Activated CD8-positive, alpha-beta T cell treated with anti-CD3 and anti-CD28 coated beads for 36 hours (primary cell): ENCODE data around the gene TBC1D17. TPM values are rescaled to one million over a fixed set of nuclear protein-coding genes. Genes with fewer than 3 reads are reported as not detected.

Experiments used
- ATAC-seq: fragments of 200-7000 bp; cut with Tn5 transposase; one replicate; pipeline ENCODE4 v1.10.0; 2021; ENCODE audit warnings: mild to moderate bottlenecking, moderate library complexity
- CTCF ChIA-PET: fragments of 350-600 bp; sonication (Branson Sonifier 250); formaldehyde crosslinking; loops from one replicate; lab custom pipeline; 2021; ENCODE audit warnings: antibody characterized with exemption; lab: Charles Lee
- POLR2A ChIA-PET: fragments of 350-600 bp; sonication (Branson Sonifier 250); formaldehyde crosslinking; loops from one replicate; lab custom pipeline; 2021; ENCODE audit warnings: antibody characterized with exemption; lab: Charles Lee
- DNase-seq: peaks from one replicate; pipeline ENCODE4 v3.0.0-alpha.2; 2020
- H3K27ac Mint-ChIP-seq: one replicate; pipeline ENCODE4 v1.8.0; 2021; ENCODE audit warnings: mild to moderate bottlenecking, mixed read lengths
- H3K27me3 Mint-ChIP-seq: one replicate; pipeline ENCODE4 v1.8.0; 2021; ENCODE audit warnings: mixed read lengths
- H3K36me3 Mint-ChIP-seq: one replicate; pipeline ENCODE4 v1.8.0; 2021; ENCODE audit warnings: low read depth, mixed read lengths
- H3K4me1 Mint-ChIP-seq: one replicate; pipeline ENCODE4 v1.8.0; 2021; ENCODE audit warnings: low read depth, mixed read lengths
- H3K4me3 Mint-ChIP-seq: one replicate; pipeline ENCODE4 v1.8.0; 2021; ENCODE audit warnings: mild to moderate bottlenecking, moderate library complexity, mixed read lengths
- H3K9me3 Mint-ChIP-seq: one replicate; pipeline ENCODE4 v1.8.0; 2021; ENCODE audit warnings: mixed read lengths
- intact Hi-C: fragments of 100-400 bp; cut with micrococcal nuclease; formaldehyde crosslinking; loops from one replicate; pipeline ENCODE4 v1.10.0; 2022
- total RNA-seq, 2 experiments: library from RNA; stranded (reverse); gene quantifications; one replicate each; pipeline ENCODE4 v1.2.3, GENCODE V29; 2021
- TF ChIP-seq, protein P1 (sequence below): fragments of 200-600 bp; IDR thresholded peaks from one replicate; pipeline ENCODE4 v1.8.0; 2022; ENCODE audit warnings: antibody characterized with exemption, mild to moderate bottlenecking

Gene TBC1D17
- total RNA-seq, 2 experiments from 2014 or later, result 26.6 to 26.8 TPM

DNA sequence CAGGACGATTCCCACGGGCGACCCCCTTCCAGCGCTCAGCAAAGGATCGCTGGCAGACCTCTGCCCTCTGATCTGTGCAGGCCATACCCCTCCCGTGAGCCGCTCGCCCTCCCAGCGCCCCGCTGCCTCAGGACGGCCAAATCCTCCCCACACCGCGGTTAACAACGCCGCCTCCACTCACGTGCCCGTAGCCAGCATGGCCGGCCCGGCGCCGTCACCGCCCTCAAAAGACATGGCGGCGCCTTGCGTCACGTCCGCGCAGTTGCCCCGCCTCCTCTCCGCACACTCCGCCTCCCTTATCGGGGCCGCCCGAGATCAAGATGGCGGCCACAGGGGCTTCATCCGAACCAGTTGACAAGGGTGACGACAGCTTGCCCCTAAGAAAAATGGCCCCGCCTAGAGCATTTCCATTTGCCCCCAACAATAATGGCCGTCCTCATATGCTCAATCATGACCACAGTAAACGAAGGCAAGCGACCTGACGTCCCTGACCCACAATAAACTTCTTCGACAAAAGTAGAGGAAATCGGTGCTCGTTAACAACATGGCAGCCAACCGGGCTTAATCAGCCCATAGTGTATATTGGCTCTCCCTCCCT, 981 bp upstream of the TBC1D17 start:
- POLR2A ChIA-PET, result interaction anchor here (0.7 to 2.4 kb wide), 14 partner anchors 7 to 212 kb away, joined by 3 to 10 read pairs (median 5); partner anchors contain the start of genes ATF5, FUZ, IL4I1 and NUP62
- Mint-ChIP-seq H3K4me1 (peaks cover 24% of the 10 kb centered on the region), H3K4me3 (no peak overlapping the region), H3K36me3 (peaks cover 16% of the 10 kb centered on the region), H3K27me3 (no peaks in the 10 kb centered on the region), H3K9me3 (no peaks in the 10 kb centered on the region), H3K27ac (no peak overlapping the region)
- CTCF ChIA-PET, result interaction anchor here (1.2 to 1.3 kb wide), 2 partner anchors 12 to 13 kb away, joined by 4 to 5 read pairs; no protein-coding TSS in a partner anchor
- TF ChIP-seq, protein P1, sequence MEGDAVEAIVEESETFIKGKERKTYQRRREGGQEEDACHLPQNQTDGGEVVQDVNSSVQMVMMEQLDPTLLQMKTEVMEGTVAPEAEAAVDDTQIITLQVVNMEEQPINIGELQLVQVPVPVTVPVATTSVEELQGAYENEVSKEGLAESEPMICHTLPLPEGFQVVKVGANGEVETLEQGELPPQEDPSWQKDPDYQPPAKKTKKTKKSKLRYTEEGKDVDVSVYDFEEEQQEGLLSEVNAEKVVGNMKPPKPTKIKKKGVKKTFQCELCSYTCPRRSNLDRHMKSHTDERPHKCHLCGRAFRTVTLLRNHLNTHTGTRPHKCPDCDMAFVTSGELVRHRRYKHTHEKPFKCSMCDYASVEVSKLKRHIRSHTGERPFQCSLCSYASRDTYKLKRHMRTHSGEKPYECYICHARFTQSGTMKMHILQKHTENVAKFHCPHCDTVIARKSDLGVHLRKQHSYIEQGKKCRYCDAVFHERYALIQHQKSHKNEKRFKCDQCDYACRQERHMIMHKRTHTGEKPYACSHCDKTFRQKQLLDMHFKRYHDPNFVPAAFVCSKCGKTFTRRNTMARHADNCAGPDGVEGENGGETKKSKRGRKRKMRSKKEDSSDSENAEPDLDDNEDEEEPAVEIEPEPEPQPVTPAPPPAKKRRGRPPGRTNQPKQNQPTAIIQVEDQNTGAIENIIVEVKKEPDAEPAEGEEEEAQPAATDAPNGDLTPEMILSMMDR, result no peak
- intact Hi-C loops, result loop anchor here (10.0 kb wide), 1 partner anchor 48 kb away; the partner anchor contains the start of genes ATF5 and NUP62
- peak; percentile 99 for DNase-seq
- peak; percentile 59 for ATAC-seq

DNA sequence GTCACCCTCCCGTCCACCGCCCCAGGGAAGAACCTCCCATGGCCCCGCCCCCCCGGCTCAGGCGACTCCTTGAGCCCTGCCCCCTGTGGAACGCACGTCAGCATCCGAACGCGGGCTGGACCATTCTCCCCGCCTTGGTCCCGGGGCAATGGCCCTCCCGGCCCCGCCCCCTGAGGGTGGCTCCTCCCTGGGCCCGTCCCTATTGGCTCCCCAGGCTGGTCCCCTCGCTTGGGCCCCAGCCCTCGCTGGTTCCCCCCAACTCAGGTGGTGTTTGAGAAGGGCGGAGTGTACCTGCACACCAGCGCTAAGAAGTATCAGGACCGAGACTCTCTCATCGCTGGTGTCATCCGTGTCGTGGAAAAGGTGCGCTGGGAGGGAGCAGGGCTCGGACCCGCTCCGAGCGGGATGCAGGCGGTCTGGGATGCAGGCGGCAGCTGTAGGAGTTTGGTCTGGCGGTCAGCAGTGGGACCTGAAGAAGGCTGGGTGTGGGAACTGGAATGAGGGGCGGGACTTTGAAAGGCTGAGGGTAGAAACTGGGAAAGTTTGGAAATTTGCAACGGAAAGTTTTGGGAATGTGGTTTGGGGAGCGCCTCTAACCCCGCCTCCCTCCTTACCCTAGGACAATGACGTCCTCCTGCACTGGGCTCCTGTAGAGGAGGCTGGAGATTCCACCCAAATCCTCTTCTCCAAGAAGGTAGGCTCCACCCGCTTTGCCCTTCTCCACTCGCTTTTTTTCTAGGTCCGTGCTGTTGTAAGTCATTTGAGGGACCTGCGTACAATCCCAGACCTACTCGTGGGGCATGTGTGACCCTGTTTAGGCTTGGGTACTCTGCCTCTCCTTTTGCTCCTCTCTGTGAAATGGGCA, 609 bp downstream of the TBC1D17 start:
- H3K4me1 Mint-ChIP-seq, result peaks cover 16% of the 10 kb centered on the region
- no peaks in the 10 kb centered on the region for H3K27me3 Mint-ChIP-seq
- H3K9me3 Mint-ChIP-seq, result no peaks in the 10 kb centered on the region
- DNase-seq (peak; percentile 99), ATAC-seq (peak; percentile 79)
- TF ChIP-seq, protein P1, result no peak
- no peak overlapping the region for H3K27ac Mint-ChIP-seq
- intact Hi-C loops, result loop anchor here (10.0 kb wide), 1 partner anchor 47 kb away; the partner anchor contains the start of genes ATF5 and NUP62
- no peak overlapping the region for H3K4me3 Mint-ChIP-seq
- POLR2A ChIA-PET, result interaction anchor here (1.2 to 2.0 kb wide), 8 partner anchors 9 to 202 kb away, joined by 3 to 10 read pairs (median 6); partner anchors contain the start of genes ATF5, FUZ, IL4I1 and NUP62
- H3K36me3 Mint-ChIP-seq, result peaks cover 26% of the 10 kb centered on the region
- CTCF ChIA-PET, result interaction anchor here (1.2 kb wide), 1 partner anchor 11 kb away, joined by 4 read pairs; no protein-coding TSS in a partner anchor

DNA sequence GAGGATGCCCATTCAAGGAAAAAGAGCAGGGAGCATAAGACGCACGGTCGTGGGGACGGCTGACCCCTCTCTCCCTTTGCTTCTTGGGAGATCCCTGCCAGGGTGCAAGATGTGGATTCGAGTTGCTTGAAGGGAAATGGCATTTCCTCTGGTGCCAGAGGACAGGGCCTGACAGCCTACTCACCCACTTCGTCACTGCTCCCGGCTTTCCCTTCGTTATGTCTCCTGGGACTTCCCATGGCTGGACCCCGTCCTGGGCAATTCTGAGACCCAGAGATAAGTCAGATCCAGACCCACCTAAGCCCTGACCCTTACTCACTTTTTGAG, 1.2 kb downstream of the TBC1D17 start:
- no peaks in the 10 kb centered on the region for H3K27me3 Mint-ChIP-seq
- DNase-seq, result no peak
- H3K4me1 Mint-ChIP-seq, result peaks cover 16% of the 10 kb centered on the region
- POLR2A ChIA-PET, result interaction anchor here (0.8 to 1.9 kb wide), 2 partner anchors 11 to 28 kb away, joined by 3 to 6 read pairs; partner anchors contain the start of gene PTOV1
- TF ChIP-seq, protein P1, result no peak
- ATAC-seq, result no peak
- peaks cover 31% of the 10 kb centered on the region for H3K36me3 Mint-ChIP-seq
- CTCF ChIA-PET, result interaction anchor here (1.1 kb wide), 1 partner anchor 11 kb away, joined by 4 read pairs; no protein-coding TSS in a partner anchor
- no peaks in the 10 kb centered on the region for H3K9me3 Mint-ChIP-seq
- intact Hi-C loops, result loop anchor here (10.0 kb wide), 1 partner anchor 46 kb away; the partner anchor contains the start of genes ATF5 and NUP62
- H3K4me3 Mint-ChIP-seq, result no peak overlapping the region
- H3K27ac Mint-ChIP-seq, result no peak overlapping the region

DNA sequence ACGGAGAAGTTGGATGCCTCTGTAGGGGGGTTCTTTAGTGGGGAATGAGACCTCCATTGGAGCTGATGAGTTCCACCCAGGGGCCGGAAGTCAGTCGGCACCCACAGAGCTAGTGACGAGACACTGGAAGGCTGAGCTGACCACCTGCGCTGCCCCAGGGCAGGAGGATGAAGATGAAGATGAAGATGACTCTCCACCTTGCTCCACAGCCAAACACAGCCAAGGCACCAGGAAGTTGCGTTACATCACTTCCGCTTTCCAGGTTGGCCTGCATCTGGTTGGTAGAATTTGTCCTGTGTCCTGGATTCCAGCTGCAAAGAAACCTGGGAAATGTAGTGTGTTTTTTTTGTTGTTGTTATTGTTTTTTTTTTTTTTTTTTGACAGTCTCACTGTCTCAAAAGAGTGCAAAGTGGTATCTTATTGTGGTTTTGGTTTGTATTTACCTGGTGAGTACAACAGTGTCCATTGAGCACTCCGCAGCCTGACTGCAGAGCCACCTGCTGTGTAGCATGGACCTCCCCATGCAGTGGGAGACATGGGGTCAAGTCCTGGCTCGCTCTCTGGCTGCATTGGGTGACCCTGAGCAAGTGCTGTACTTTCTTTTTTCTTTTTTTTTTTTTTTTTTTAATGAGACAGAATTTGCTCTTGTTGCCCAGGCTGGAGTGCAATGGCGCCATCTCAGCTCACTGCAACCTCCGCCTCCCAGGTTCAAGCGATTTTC, 1.9 kb downstream of the TBC1D17 start:
- TF ChIP-seq, protein P1, result no peak
- ChIA-PET POLR2A (interaction anchor here (0.8 kb wide), 1 partner anchor 11 kb away, joined by 3 read pairs; no protein-coding TSS in a partner anchor), CTCF (interaction anchor here (1.1 kb wide), 1 partner anchor 11 kb away, joined by 4 read pairs; no protein-coding TSS in a partner anchor)
- intact Hi-C loops, result loop anchor here (10.0 kb wide), 1 partner anchor 45 kb away; the partner anchor contains the start of genes ATF5 and NUP62
- Mint-ChIP-seq H3K4me3 (no peak overlapping the region), H3K4me1 (peaks cover 16% of the 10 kb centered on the region), H3K27ac (no peak overlapping the region), H3K36me3 (peaks cover 35% of the 10 kb centered on the region), H3K27me3 (no peaks in the 10 kb centered on the region), H3K9me3 (no peaks in the 10 kb centered on the region)
- ATAC-seq (no peak), DNase-seq (no peak)
